Panc1 (cell line): ENCODE results near the gene LRTM1.

Experiments used
- CTCF ChIP-seq: fragments of 450-650 bp; IDR thresholded peaks from 2 replicates; pipeline ENCODE4 v1.5.1; 2017; ENCODE audit warnings: mild to moderate bottlenecking
- POLR2AphosphoS5 ChIP-seq: IDR thresholded peaks from 2 replicates; pipeline ENCODE4 v1.6.1; 2012; ENCODE audit warnings: mild to moderate bottlenecking, low read depth, low read length, moderate library complexity
- SIN3A ChIP-seq: IDR thresholded peaks from 2 replicates; pipeline ENCODE4 v1.6.1; 2012; ENCODE audit warnings: low read depth, mild to moderate bottlenecking, low read length, moderate library complexity, borderline replicate concordance; ENCODE audit not compliant: insufficient read depth
- TCF7L2 ChIP-seq: IDR thresholded peaks from 2 replicates; pipeline ENCODE4 v1.6.1; 2011; ENCODE audit warnings: mild to moderate bottlenecking, low read depth, low read length, inconsistent platforms

DNA sequence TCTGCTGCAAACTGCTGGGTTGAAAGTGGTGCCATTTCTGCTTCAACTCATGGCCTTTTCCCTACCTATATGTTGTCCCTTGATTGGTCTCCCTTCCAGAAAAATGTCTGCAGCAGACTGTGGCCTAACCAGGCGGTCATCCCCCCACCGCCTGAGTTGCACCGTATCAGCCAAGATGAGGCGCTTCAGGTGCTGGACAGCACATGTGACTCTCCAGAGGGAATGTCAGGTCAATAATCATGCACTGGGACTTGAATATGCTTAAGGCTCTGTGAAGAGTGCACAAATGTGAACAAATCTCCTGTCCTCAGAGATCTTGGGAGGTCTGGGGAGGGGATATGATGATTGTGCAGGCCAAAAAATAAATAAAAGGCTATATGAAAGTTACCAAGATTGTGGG, 32.2 kb downstream of the LRTM1 start:
- TF ChIP-seq CTCF (no peak), SIN3A (no peak), POLR2AphosphoS5 (no peak), TCF7L2 (no peak)
